GM21423 (cell line): ENCODE results near the gene PLEKHJ1.
A peak's percentile ranks its signal among the peaks of the same experiment; 100 is the strongest.

ENCODE experiments used
- ATAC-seq: cut with Tn5 transposase; IDR thresholded peaks from one replicate; pipeline ENCODE4 v1.9.1; 2021; ENCODE audit warnings: mild to moderate bottlenecking, moderate library complexity; ENCODE audit not compliant: unreplicated experiment

Gene PLEKHJ1

DNA sequence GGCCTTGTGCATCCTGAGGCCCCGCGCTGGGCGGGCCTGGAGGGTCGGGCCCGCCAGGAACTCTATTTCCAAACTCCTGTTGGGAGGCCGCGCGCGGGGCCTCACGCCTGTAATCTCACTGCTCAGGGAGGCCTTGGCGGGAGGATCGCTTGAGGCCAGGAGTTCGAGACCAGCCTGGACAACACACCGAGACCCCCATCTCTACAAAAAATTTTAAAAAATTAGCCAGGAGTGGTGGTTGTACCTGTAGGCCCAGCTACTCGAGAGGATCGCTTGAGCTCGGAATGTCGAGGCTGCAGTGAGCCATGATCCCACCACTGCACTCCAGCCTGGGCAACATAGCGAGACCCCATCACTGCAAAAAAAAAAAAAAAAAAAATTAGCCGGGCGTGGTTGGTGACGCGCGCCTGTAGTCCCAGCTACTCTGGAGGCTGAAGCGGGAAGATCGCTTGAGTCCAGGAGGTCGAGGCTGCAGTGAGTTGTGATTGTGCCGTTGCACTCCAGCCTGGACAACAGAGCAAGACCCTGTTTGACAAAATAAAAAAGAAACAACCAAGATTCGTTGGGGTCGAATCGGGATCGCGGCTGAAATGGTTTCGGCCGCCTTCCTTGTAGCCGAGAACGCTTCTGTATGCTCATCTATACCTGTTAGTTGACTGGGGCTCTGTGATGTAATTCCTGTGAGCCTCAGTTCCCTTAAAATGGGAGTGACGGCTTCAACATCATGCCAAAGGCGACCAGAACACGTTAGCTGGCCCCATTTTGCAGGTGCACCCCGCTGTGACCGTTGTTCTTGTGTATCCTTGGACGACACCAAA, 1.1 kb upstream of the PLEKHJ1 start:
- no peak for ATAC-seq

DNA sequence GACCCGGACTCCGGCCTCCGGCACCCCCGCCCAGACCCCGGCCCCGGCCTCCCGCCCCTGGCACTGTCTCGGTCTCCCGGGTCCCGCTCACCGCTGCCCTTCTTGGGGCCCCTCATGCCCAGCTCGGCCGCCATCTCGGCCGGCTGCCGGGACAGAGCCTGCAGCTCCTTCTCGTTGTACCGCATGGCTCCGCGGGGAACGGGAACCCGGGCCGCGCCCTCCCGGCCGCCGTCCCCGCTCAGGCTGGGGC, 140 bp downstream of the PLEKHJ1 start:
- no peak for ATAC-seq

DNA sequence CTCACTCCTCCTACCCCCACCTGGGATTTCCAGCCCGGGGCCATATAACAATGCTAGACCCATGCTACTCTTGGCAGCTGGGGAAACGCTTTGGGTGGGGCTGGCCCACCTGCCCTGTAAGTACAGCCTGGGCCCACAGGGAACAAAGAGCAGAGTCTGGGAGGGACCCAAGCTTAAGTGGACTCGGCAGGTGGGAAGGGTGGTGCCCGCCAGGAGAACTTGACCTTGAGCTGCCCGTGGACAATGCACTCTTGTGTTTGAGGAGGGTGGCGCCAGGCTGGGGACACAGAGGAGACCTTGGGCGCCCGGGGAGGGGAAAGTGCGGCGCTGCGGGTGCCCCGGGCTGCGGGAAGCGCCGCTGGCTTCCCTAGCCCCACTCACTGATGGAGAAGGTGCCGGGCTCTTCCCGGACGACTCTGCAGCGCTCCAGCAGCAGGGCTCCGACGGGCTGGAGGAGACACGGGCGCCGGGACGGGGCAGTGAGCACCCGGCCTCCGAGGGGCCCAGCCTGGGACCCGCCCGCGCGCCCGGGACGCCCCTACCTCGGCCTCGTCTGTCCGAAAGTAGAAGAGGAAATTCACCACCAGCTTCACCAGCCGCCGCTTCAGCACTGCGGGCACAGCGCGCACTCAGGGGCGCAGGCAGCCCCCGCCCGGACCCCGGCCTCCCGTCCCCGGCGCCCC, 607 bp downstream of the PLEKHJ1 start:
- peak; percentile 5 for ATAC-seq

DNA sequence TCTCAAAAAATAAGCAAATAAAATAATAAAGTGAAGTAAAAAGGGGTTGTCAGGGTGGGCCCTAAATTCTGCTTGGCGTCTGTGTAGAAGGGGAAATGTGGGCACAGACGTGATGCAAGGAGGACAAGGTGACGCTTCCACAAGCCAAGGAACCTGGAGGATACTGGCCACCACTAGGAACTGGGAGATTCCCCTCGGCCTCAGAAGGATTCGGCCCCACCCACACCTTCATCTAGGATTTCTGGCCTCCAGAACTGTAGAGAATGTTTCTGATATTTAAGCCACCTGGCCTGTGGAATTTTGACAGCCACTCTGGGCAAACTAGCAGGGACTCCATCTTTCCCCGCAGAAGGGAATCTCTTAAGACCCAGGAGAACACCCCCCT, 1.1 kb downstream of the PLEKHJ1 start:
- no peak for ATAC-seq

DNA sequence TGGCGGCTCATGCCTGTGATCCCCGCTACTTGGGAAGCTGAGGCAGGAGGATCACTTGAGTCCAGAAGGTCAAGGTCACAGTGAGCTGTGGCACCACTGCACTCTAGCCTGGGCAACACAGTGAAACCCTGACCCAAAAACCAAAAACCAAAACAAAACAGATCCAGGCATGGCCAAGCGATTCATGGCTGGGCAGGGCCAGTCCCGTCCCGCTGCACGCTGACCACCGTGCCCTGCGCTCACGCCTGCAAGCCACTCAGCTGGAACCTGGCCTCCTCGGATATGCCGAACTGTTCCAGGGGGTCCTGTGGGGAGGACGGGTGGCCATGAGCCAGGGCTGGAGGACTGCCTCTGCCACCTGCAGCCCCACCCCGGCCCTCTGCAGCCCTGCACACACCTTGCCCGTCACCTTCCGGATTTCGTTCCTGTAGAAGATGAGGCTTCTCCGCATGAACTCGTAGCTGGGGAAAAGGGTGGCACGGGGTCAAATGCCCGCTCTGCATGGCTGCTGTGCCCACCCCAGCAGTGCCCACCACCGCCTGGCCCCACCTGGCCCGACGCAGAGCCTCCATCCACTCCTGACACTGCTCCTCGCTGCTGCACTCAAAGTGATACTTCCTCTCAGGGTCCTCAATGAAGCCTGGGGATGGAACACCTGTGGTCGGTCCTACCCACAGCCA, 2.4 kb downstream of the PLEKHJ1 start:
- no peak for ATAC-seq

DNA sequence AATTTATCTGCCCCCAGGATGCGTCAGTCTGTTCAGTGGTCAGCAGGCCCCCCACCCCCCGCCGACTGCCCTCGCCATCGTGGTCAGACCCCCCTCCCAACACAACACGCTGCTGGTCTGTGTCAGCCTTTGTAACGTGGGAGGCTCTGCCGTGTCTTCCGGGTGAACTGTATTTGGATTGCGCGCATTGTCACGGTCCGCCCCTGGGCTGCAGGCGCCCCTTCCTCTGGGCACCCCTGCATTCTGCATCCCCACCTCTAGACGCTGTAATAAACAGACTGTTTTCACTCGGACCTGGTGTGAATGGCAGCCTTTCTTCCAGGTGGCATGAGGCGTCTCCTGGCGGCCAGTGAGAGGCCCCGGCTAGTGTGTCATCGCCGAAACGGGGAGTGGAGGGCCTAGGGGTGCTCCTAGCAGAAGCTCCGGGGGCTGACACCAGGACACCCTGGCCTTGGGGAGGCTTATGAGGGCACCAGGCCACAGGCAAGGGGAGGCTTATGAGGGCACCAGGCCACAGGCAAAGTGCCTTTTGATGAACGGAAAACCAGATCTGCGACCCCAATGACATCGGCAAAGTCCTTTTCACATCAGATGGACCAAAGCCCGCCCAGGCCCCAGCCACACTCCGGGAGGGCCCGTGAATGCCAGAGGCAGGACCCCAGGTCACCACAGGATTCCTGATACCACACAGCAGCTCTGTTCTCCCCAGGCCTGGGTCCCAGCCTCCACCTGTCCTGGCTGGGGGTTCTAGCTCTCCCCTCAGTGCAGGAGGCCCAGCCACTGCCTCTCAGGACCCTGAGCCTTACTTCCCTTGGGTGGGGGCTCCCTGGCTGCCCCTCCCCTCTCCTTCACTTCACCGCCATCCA, 3.6 kb downstream of the PLEKHJ1 start:
- ATAC-seq: no peak

DNA sequence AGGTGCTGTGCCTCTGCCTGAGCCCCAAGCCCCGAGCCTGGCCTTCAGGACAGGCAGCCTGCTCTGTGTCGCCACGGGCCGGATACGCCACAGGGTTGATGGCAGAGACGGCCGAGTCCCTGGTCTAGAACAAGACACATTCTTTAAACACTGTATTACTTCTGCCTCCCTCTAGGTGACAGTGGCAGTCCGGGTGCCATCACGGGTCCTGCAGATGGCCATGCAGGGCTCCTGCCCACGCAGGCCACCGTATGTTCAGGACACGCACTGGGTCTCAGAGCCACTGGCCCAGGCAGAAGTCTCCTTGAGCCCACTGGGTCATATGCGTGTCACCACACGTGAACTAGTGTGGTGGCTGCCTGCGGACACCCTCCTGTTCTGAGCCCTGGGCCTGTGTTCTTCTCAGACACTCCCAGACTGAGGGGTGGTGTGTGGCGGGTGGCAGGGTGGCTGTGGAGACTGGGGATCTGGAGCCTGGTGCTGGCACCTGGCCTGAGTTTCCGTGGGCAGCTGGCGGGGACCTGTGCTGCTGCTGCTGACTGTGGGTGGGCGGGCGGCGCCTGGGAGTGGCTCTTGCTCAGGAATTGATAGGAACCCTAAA, 4.4 kb downstream of the PLEKHJ1 start:
- no peak for ATAC-seq

DNA sequence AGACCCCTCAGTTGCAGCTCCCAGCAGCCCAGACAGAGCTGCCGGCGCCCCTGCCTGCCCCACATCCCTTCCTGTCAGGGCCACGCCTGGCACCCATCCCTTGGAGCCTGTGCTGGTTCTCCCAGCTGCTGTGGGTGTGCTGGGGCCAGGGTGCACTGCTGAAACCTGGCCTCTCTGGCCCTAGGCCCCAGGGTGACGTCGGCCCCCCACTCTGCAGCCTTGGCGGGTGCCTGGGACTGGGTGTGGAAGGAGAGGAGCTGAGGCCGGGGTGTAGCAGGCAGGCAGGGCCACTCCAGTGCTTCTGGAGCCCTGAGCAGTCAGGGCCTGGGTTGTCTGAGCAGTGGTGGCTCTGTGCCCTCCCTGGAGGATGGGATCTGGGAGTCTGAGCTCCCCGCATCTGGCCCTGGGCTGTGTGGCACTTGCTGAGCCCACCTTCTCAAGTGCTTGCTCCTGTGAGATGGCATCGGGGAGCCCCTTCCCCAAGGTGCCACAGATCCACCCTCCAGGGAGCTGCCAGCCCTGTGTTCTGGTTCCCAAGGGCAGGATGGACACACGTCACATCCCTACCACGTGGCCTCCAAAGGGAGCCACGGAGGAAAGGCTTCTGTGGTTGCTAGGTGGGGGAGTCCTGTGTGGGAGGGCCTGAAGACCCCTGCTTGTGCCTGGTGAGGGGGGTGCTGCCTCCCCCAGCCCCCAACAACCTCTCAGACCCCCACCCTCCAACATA, 5.2 kb downstream of the PLEKHJ1 start:
- no peak for ATAC-seq

DNA sequence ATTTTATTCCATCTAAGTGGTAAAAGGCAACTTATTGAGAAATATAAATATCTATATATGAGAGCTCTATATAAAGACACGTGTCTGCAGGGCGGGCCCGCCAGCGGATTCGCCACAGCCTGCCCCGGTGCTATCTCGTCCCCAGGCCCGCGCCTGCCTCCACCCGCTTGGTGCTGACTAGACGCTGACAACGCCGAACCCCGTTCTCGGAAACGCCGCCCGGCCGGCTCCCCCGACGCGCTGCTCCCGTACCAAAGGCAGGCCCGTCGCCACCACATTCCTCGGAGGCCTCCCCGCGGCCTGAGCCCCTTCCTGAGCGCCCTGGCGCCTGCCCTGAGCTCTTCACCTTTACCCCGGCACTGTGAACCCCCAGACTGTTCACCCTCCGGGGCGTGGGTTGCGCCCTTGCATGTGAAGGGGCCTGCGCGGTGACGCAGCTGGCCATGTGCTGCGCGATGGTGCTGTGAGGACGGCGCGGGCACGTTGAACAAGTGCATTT, 6.0 kb downstream of the PLEKHJ1 start:
- ATAC-seq: no peak

DNA sequence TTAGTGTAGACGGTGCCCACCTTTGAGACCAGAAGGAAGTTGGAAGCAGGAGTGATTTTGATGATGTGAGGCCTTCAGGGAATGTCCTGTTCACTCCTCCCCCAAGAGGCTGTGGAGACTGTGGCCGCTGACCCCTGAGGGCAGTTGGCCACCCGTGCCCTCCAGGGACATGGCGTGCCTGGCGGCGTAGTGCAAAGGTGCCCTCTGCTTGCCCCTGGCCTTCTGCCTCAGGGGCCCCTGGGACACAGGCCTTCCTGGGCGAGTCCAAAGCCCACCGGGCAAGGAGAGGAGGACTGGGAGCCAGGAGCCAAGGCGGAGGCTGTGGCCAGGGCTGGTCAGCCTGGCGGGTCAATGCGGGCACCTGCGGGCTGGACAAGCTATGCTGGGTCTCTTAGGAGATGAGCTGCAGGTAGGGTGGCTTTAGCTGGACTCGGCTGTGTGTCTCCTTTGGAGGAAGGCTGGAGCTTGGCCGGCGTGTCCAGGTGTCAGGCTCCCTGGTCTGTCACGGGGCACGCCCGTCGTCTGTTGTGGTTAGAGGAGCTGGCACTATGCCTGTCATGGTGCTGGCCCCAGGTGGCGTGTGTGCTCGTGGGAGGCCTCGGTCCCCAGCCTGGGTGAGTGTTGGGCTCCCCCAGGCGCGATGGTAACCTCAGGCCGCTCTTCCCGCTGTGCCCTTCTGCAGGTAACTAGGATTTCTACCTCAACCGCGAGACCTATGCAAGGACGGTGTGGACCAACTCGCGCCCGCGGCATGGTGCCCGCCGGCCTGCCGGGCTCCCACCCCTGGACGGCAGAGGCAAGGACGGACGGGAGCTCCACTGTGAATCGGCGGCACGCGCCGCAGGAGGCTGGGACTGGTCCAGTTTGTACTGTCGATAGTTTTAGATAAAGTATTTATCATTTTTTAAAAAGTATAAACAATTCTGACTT, 6.8 kb downstream of the PLEKHJ1 start:
- no peak for ATAC-seq

DNA sequence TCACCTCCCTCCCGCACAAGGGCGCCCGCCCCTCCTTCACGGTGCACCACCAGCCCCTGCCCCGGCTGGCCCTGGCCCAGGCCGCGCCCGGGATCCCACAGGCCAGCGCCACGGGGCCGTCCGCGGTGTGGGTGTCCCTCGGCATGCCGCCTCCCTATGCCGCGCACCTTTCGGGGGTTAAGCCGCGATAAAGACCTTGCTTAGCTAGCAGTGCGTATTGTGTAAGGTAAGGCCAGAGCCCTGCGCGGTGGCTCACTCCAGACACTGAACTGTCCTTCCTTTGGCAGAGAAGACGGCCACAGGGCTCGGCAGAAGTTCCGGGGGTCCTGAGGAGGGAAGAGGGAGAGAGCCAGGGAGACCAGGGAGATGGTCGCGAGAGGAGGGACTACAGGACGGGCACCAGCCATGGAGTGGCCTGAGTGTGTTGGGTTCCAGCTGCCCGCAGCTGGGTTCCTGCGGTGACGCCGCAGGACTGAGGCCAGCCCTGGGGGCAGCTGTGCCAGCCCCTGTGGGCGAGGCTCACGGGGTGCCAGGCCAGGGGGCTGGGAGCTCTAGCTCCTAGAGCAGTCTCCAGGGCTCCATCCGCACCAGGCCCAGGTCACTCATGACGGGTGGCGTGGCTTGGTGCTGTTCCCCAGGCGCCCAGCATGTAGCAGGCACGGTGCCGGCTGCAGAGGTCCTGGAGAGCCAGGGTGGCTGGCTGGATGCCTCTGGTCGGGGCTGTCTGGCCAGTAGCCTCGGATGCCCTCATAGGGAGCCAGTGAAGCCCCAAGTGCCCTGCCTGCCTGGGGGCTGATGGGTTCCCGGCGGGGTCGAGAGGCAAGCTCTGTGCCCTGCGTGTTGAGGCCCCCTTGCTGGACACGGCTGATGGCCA, 7.7 kb downstream of the PLEKHJ1 start:
- ATAC-seq: no peak

DNA sequence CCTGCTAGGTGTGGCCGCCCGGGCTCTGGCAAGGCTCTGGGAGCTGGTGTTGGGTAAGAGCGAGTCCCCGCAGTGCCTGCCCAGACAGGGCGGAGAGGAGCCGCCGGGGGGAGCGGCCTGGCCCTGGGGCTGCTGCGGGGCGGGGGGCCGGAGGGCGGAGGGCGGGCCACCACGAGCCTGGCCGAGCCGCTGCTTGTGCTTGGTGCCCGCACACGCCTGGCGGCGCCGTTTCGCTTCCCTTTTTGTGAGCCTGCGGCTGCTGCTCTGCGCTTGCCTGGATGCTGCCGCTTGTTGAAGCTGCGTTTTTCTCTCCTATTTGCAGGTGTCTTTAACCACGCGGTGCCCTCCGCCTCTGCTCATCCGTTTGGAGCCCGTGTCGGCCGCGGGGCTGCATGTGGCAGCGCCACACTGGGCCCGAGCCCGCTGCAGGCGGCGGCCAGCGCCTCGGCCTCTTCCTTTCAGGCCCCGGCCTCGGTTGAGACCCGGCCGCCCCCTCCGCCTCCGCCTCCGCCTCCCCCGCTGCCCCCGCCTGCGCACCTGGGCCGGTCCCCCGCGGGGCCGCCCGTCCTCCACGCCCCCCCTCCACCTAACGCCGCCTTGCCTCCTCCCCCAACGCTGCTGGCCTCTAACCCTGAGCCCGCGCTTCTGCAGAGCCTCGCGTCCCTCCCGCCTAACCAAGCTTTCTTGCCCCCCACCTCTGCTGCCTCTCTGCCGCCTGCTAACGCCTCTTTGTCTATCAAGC, 8.5 kb downstream of the PLEKHJ1 start:
- ATAC-seq: no peak

DNA sequence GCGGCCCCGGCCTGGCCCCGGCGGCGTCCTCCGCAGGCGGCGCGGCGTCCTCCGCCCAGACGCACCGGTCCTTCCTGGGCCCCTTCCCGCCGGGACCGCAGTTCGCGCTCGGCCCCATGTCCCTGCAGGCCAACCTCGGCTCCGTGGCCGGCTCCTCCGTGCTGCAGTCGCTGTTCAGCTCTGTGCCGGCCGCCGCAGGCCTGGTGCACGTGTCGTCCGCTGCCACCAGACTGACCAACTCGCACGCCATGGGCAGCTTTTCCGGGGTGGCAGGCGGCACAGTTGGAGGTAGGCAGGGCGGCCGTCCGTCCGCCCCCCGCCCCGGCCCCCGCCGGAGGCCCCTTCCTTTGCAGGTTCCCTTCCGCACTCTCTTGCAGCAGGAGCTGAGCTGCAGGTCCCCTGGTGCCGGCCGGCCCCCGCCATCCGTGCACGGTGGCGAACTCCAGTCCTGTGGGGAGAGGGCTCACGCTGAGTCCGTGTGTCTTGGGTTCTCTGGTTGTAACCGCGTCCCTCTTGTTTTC, 9.2 kb downstream of the PLEKHJ1 start:
- no peak for ATAC-seq

DNA sequence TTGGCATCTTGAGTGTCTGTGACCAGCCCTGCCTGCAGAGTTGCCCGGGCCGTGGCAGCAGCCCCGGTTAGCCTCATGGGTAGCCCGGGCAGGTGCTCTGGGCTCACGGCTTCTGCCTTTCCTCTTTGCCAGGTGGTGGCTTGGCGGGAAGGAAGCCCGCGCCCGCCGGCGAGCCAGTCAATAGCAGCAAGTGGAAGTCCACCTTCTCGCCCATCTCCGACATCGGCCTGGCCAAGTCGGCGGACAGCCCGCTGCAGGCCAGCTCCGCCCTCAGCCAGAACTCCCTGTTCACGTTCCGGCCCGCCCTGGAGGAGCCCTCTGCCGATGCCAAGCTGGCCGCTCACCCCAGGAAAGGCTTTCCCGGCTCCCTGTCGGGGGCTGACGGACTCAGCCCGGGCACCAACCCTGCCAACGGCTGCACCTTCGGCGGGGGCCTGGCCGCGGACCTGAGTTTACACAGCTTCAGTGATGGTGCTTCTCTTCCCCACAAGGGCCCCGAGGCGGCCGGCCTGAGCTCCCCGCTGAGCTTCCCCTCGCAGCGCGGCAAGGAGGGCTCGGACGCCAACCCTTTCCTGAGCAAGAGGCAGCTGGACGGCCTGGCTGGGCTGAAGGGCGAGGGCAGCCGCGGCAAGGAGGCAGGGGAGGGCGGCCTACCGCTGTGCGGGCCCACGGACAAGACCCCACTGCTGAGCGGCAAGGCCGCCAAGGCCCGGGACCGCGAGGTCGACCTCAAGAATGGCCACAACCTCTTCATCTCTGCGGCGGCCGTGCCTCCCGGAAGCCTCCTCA, 9.9 kb downstream of the PLEKHJ1 start:
- no peak for ATAC-seq

DNA sequence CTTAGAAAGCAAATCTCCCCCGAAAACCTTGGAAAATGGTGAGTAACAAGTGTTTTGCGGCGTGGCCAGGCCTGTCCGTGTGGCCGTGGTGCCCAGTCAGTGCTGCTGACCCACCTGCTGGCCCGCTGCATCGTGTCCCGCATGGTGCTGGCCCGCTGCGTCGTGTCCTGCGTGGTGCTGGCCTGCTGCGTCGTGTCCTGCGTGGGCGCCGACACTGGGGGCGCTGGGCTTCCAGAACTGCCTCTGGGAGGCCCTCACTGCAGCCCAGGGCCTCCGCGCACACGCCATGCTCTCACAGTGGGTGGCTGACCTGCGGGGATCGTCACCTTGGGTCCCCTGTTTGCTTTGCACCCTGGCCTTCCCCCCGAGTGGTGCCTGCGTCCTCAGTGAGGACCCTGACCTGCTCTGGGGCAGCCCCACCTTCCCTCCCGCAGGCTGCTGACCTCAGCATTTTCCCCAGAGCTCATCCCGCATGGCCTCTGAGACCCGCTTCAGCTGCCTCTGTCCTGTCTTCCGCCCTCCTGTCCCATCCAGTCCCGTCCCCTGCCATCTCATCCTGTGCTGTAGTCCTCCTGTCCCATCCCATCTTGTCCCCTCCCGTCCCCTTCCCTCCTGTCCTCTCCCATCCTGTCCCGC, 10.6 kb downstream of the PLEKHJ1 start:
- no peak for ATAC-seq
